ENCODE measurements around the gene LRRC4C. TPM values are rescaled to one million over a fixed set of nuclear protein-coding genes. Genes with fewer than 3 reads are reported as not detected.

The LRRC4C gene
- total RNA-seq, 1 experiment from 2014 or later: 0.13 TPM

DNA sequence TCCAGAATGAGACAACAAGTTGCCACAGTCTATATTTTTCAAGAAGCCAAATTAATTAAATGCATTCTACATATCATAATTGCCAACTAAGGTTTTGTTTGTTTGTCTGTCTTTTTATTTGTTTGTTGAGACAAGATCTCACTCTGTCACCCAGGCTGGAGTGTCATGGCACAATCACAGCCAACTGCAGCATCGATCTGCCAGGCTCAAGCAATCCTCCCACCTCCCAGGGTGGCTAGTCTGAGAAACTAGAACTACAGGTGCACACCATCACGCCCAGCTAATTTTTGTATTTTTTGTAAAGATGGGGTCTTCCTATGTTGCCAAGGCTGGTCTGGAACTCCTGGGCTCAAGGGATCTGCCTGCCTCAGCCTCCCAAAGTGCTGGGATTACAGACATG is 140.0 kb downstream of the LRRC4C start:
- no peak overlapping the region for H3K9ac ChIP-seq (ENCODE audit: extremely low read depth, insufficient read length, low read length)
- Mint-ChIP-seq H3K4me3 (no peak overlapping the region), H3K4me1 (no peaks in the 10 kb centered on the region), H3K36me3 (ENCODE audit: insufficient read depth in 1 of 3, low read depth in 3 of 3) (no peaks in the 10 kb centered on the region), H3K27me3 (ENCODE audit: low read depth) (no peaks in the 10 kb centered on the region), H3K27ac (no peak overlapping the region), H3K9me3 (no peaks in the 10 kb centered on the region)
- TF ChIP-seq CTCF (conservative IDR thresholded peaks at IDR 0.05): no peak
- H3K4me1 ChIP-seq (ENCODE audit: insufficient read depth, low read length): no peaks in the 10 kb centered on the region
- H3K79me2 ChIP-seq (ENCODE audit: insufficient read depth, low read length): no peaks in the 10 kb centered on the region
- WGBS (ENCODE audit: extremely low coverage, insufficient read length, low lambda C conversion rate): no CpG with 5 or more reads among the region's 2 CpGs
- no peak overlapping the region for H2AK5ac ChIP-seq (ENCODE audit: insufficient read length, low read length)
- no peak overlapping the region for H2BK20ac ChIP-seq (ENCODE audit: low read depth, low read length, poor library complexity, severe bottlenecking)
- no peaks in the 10 kb centered on the region for H4K20me1 ChIP-seq (ENCODE audit: control insufficient read depth, insufficient read depth, insufficient read length)
- no peak overlapping the region for H2AFZ ChIP-seq (ENCODE audit: low read length)
- H3K23me2 ChIP-seq (ENCODE audit: insufficient read length, low read depth, low read length, poor library complexity, severe bottlenecking): no peaks in the 10 kb centered on the region
- H3K4ac ChIP-seq (ENCODE audit: low read depth, low read length): no peak overlapping the region
- H3T11ph ChIP-seq (ENCODE audit: low read length): no peak overlapping the region
- DNase-seq: no peak
- no peaks in the 10 kb centered on the region for H3K79me1 ChIP-seq (ENCODE audit: insufficient read depth, low read depth, low read length, poor library complexity, severe bottlenecking)
- no peak overlapping the region for H3K23ac ChIP-seq (ENCODE audit: insufficient read length, low read depth, low read length)
- H3K56ac ChIP-seq (ENCODE audit: insufficient read length, low read depth, low read length): no peak overlapping the region
- no peak overlapping the region for H3K18ac ChIP-seq (ENCODE audit: insufficient read length, low read depth, low read length)
- no peak overlapping the region for H4K8ac ChIP-seq (replicated peaks; ENCODE audit: insufficient read length, low read depth, low read length)
- no peak overlapping the region for H3K4me2 ChIP-seq (ENCODE audit: insufficient read depth, insufficient read length, low read length)
- no peaks in the 10 kb centered on the region for H3K9me3 ChIP-seq (ENCODE audit: control insufficient read depth, low read depth, low read length)
- no peak overlapping the region for H3K27ac ChIP-seq (ENCODE audit: insufficient read length, low read depth, low read length)
- H4K91ac ChIP-seq (ENCODE audit: insufficient read length, low read depth, low read length): no peak overlapping the region
- no peaks in the 10 kb centered on the region for H3K27me3 ChIP-seq (ENCODE audit: insufficient read depth, low read length)
- no peak overlapping the region for H2BK15ac ChIP-seq (ENCODE audit: low read depth, low read length)
- no peak overlapping the region for H2BK5ac ChIP-seq (ENCODE audit: insufficient read length, low read length)
- H2BK120ac ChIP-seq (ENCODE audit: low read depth, low read length, poor library complexity, severe bottlenecking): no peak overlapping the region
- H3K14ac ChIP-seq (ENCODE audit: insufficient read depth, low read length): no peak overlapping the region
- no peak overlapping the region for H4K5ac ChIP-seq (ENCODE audit: insufficient read length, low read depth, low read length)
- H2BK12ac ChIP-seq (ENCODE audit: insufficient read length, low read depth, low read length): no peak overlapping the region

Measured in H9 (cell line).